OCI-LY7 (cell line): Measurements from ENCODE around the gene DNAJC6.

ENCODE experiments used
- EZH2phosphoT487 ChIP-seq: fragments of 200-600 bp; sonication (generic); IDR thresholded peaks from 2 replicates; pipeline ENCODE4 v1.6.1; 2018; ENCODE audit warnings: low read depth, borderline replicate concordance, mild to moderate bottlenecking, mixed run types, antibody characterized with exemption, low read length, moderate library complexity, mixed read lengths
- TF ChIP-seq, protein P1 (sequence below): fragments of 200-600 bp; sonication (generic); conservative IDR thresholded peaks from 2 replicates; pipeline ENCODE4 v1.5.1; 2014; ENCODE audit warnings: mild to moderate bottlenecking, antibody characterized with exemption, low read length, moderate library complexity, mixed read lengths

DNA sequence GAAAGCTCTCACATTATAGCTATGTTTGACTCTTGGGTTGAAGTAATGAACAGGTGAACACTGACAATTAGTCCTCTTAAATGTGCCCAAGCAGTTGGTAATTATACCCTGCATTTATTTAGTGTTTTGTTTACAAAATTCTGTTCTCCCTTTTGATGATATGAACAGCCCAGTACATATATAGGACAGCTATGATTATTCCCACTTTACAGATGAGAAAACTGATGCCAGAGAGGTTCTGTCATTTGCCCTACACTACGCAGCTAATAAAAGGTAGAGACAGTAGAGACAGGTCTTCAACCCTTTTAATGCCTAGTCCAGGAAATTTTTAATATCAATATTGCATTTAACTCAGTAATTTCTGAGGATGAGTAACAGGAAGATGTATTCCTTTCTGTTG is 46.1 kb upstream of the DNAJC6 start:
- TF ChIP-seq, protein P1, sequence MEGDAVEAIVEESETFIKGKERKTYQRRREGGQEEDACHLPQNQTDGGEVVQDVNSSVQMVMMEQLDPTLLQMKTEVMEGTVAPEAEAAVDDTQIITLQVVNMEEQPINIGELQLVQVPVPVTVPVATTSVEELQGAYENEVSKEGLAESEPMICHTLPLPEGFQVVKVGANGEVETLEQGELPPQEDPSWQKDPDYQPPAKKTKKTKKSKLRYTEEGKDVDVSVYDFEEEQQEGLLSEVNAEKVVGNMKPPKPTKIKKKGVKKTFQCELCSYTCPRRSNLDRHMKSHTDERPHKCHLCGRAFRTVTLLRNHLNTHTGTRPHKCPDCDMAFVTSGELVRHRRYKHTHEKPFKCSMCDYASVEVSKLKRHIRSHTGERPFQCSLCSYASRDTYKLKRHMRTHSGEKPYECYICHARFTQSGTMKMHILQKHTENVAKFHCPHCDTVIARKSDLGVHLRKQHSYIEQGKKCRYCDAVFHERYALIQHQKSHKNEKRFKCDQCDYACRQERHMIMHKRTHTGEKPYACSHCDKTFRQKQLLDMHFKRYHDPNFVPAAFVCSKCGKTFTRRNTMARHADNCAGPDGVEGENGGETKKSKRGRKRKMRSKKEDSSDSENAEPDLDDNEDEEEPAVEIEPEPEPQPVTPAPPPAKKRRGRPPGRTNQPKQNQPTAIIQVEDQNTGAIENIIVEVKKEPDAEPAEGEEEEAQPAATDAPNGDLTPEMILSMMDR: no peak
- no peak for TF ChIP-seq EZH2phosphoT487
